A549 (cell line): ENCODE results near the gene MARK1. TPM values are rescaled to one million over a fixed set of nuclear protein-coding genes. Genes with fewer than 3 reads are reported as not detected.

Experiments used
- ATAC-seq, 2 experiments: fragments of 200-7000 bp in 1 of 2; fragments of >200 bp in 1 of 2; cut with Nextera tagmentation in 1 of 2; cut with Tn5 transposase in 1 of 2; 3 replicates each; pipeline versions ENCODE4 v1.8.0 to v1.9.1; 2018 to 2020; ENCODE audit warnings: mild to moderate bottlenecking in 1 of 2, moderate library complexity in 1 of 2
- CTCF ChIA-PET: fragments of 300-600 bp; sonication (Branson Sonifier 250); formaldehyde crosslinking; extraction: SDS; loops from one replicate; lab custom pipeline; 2021; ENCODE audit warnings: antibody characterized with exemption, inconsistent platforms; lab: Yijun Ruan, JAX
- POLR2A ChIA-PET: fragments of 350-600 bp; formaldehyde crosslinking; extraction: SDS; loops from one replicate; lab custom pipeline; 2021; ENCODE audit warnings: antibody characterized with exemption, inconsistent platforms; lab: Yijun Ruan, JAX
- DNase-seq, 2 experiments: peaks; one replicate each; pipeline versions ENCODE4 v3.0.0 to v3.0.0-alpha.2; 2011 to 2016; ENCODE audit warnings: low read depth in 1 of 2, low spot score in 1 of 2
- FAIRE-seq: peaks from 2 replicates; lab custom pipeline; 2011; peaks lifted over from hg19 to GRCh38; lab: Jason Lieb, UNC
- H3K27ac ChIP-seq, 2 experiments: fragments of >200 bp; sonication (Bioruptor Twin); formaldehyde crosslinking; 3 replicates each; pipeline ENCODE4 v1.5.1; 2016 to 2017
- H3K4me1 ChIP-seq: fragments of >200 bp; sonication (Bioruptor Twin); formaldehyde crosslinking; 3 replicates; pipeline ENCODE4 v1.6.1; 2016
- H3K4me2 ChIP-seq: fragments of >200 bp; sonication (Bioruptor Twin); formaldehyde crosslinking; 3 replicates; pipeline ENCODE4 v1.6.1; 2016
- H3K4me3 ChIP-seq: fragments of >200 bp; sonication (Bioruptor Twin); formaldehyde crosslinking; 3 replicates; pipeline ENCODE4 v1.5.1; 2016
- H3K9me3 ChIP-seq: fragments of >200 bp; sonication (Bioruptor Twin); formaldehyde crosslinking; 3 replicates; pipeline ENCODE4 v1.6.1; 2016
- BHLHE40 ChIP-seq: IDR thresholded peaks from 2 replicates; pipeline ENCODE4 v1.6.1; 2012; ENCODE audit warnings: low read depth, low read length, inconsistent platforms
- CHD4 ChIP-seq: fragments of 200-600 bp; sonication (generic); IDR thresholded peaks from 2 replicates; pipeline ENCODE4 v1.6.1; 2016; ENCODE audit warnings: antibody characterized with exemption, mild to moderate bottlenecking, borderline replicate concordance
- E2F6 ChIP-seq: IDR thresholded peaks from 2 replicates; pipeline ENCODE4 v1.6.1; 2012; ENCODE audit warnings: low read depth, borderline replicate concordance
- EHF ChIP-seq: fragments of 250-450 bp; sonication (Bioruptor Pico); IDR thresholded peaks from 2 replicates; pipeline ENCODE4 v1.5.0; 2020; ENCODE audit warnings: mild to moderate bottlenecking
- ESRRA ChIP-seq: fragments of 150-350 bp; IDR thresholded peaks from 2 replicates; pipeline ENCODE4 v1.6.1; 2014; ENCODE audit warnings: mild to moderate bottlenecking, low read length, borderline replicate concordance
- FOSB ChIP-seq: fragments of 250-450 bp; sonication (Bioruptor Pico); IDR thresholded peaks from 2 replicates; pipeline ENCODE4 v1.5.0; 2020; ENCODE audit warnings: mild to moderate bottlenecking, moderate library complexity
- FOXS1 ChIP-seq: fragments of 250-450 bp; sonication (Bioruptor Pico); IDR thresholded peaks from 2 replicates; pipeline ENCODE4 v1.5.0; 2020; ENCODE audit warnings: mild to moderate bottlenecking, moderate library complexity
- HEYL ChIP-seq: fragments of 250-450 bp; sonication (Bioruptor Pico); IDR thresholded peaks from 2 replicates; pipeline ENCODE4 v1.8.0; 2021; ENCODE audit warnings: mild to moderate bottlenecking, moderate library complexity
- JUN ChIP-seq, 2 experiments: fragments of >200 bp; sonication (Bioruptor Twin); formaldehyde crosslinking; IDR thresholded peaks; 2 replicates in 1 of 2; 3 replicates in 1 of 2; pipeline ENCODE4 v1.6.1; 2016 to 2017
- KDM5A ChIP-seq: fragments of 200-600 bp; sonication (generic); IDR thresholded peaks from 2 replicates; pipeline ENCODE4 v1.6.1; 2016; ENCODE audit warnings: antibody characterized with exemption, mild to moderate bottlenecking
- MAFK ChIP-seq: fragments of 450-650 bp; IDR thresholded peaks from 2 replicates; pipeline ENCODE4 v1.6.1; 2014; ENCODE audit not compliant: partially characterized antibody
- POLR2AphosphoS2 ChIP-seq: conservative IDR thresholded peaks from 2 replicates; pipeline ENCODE4 v1.6.1; 2012; ENCODE audit warnings: low read length, improper control_type of control experiment, inconsistent platforms
- RAD21 ChIP-seq, 2 experiments: fragments of >200 bp in 1 of 2; sonication (Bioruptor Twin) in 1 of 2; formaldehyde crosslinking in 1 of 2; IDR thresholded peaks in 1 of 2; conservative IDR thresholded peaks in 1 of 2; 2 replicates in 1 of 2; 3 replicates in 1 of 2; pipeline ENCODE4 v1.6.1; 2012 to 2018; ENCODE audit warnings: inconsistent platforms in 1 of 2
- RFX5 ChIP-seq: fragments of 450-650 bp; IDR thresholded peaks from 2 replicates; pipeline ENCODE4 v1.7.1; 2014; ENCODE audit warnings: antibody characterized with exemption, mild to moderate bottlenecking, moderate library complexity
- SMC3 ChIP-seq: fragments of >200 bp; sonication (Bioruptor Twin); formaldehyde crosslinking; IDR thresholded peaks from 3 replicates; pipeline ENCODE4 v1.6.1; 2018; ENCODE audit warnings: inconsistent platforms
- SREBF2 ChIP-seq: fragments of 450-650 bp; IDR thresholded peaks from 2 replicates; pipeline ENCODE4 v1.6.1; 2014; ENCODE audit warnings: mild to moderate bottlenecking, moderate library complexity
- ZC3H11A ChIP-seq: fragments of 450-650 bp; IDR thresholded peaks from 2 replicates; pipeline ENCODE4 v1.6.1; 2014; ENCODE audit warnings: antibody characterized with exemption, mild to moderate bottlenecking
- ZNF302 ChIP-seq: fragments of 250-450 bp; sonication (Bioruptor Pico); IDR thresholded peaks from 2 replicates; pipeline ENCODE4 v1.9.0; 2021; ENCODE audit warnings: inconsistent platforms, mild to moderate bottlenecking, moderate library complexity
- WGBS: methylation state at CpG from one replicate; pipeline ENCODE4 v1.1.6; 2017; ENCODE audit errors: missing lambda C conversion rate; 5-methylcytosine and 5-hydroxymethylcytosine counted together
- polyA plus RNA-seq, 4 experiments: library from polyadenylated mRNA; depleted of rRNA in 3 of 4; stranded (reverse); fragments of >200 nt; fragmentation: RNase III in 1 of 4; extraction: RNeasy Plus Mini Kit Qiagen cat#74134 plus additional on column Dnase treatment in 1 of 4; gene quantifications; 2 replicates in 3 of 4; 3 replicates in 1 of 4; pipeline ENCODE4 v1.2.3, GENCODE V29; 2011 to 2017
- TF ChIP-seq, protein P1 (sequence below): fragments of 450-650 bp; IDR thresholded peaks from 2 replicates; pipeline ENCODE4 v1.6.1; 2014; ENCODE audit warnings: antibody characterized with exemption
- TF ChIP-seq, protein P2 (sequence below): fragments of 200-600 bp; sonication (generic); IDR thresholded peaks from 2 replicates; pipeline ENCODE4 v1.6.1; 2016; ENCODE audit warnings: antibody characterized with exemption, mild to moderate bottlenecking, moderate library complexity
- TF ChIP-seq, protein P3 (sequence below): fragments of 250-450 bp; sonication (Bioruptor Pico); IDR thresholded peaks from 2 replicates; pipeline ENCODE4 v1.5.0; 2021; ENCODE audit warnings: mild to moderate bottlenecking, moderate library complexity, borderline replicate concordance
- TF ChIP-seq, protein P4 (sequence below): IDR thresholded peaks from 2 replicates; pipeline ENCODE4 v1.6.1; 2012
- TF ChIP-seq, protein P5 (sequence below): IDR thresholded peaks from 2 replicates; pipeline ENCODE4 v1.6.1; 2012

Gene MARK1
- polyA plus RNA-seq, 2 of the 4 experiments (the other 2 are of a cell fraction): 0.03 to 0.05 TPM

DNA sequence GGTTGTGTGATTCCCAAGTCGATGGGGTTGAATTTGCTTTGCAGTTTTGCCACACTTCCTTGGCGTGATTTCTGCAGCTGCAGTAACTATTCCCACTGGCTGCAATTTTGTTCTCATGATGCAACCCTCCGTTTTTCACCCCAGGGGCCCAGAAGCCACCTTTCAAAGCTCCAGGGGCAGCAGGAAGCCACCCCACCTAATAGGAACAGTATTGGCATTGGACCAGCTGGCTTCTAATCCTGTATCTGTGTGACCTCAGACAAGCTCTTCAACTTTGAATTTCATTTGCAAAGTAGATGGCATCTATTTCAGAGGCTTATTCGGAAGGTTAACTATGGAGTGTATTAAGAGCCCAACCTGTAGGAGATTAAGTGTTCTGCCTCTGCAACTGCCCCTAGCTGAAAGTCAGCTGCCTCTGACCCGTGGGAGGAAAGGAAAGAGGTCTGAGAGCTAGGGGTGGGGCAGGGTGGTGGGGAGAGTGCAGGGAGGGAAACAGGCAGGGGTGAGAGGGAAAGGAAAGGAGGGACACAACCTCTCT is 174.9 kb downstream of the MARK1 start:
- DNase-seq: no peak
- WGBS: 37% methylated on average over 5 of the region's 5 CpGs
- POLR2A ChIA-PET: no interaction called here
- Histone ChIP-seq H3K27ac (no peak overlapping the region), H3K4me2 (no peak overlapping the region), H3K9me3 (0 out of 3 replicates have a peak, but pooled peaks cover 4% of the 10 kb centered on the region), H3K4me1 (peaks cover 9% of the 10 kb centered on the region), H3K4me3 (no peak overlapping the region)
- CTCF ChIA-PET: interaction anchor here (0.8 to 5.9 kb wide), 4 partner anchors 12 to 73 kb away, joined by 3 to 20 read pairs (median 7); no protein-coding TSS in a partner anchor
- FAIRE-seq: no peak
- no peak for TF ChIP-seq HEYL (CRISPR knock-in tag)
- TF ChIP-seq FOSB (CRISPR knock-in tag): no peak
- TF ChIP-seq KDM5A: no peak
- TF ChIP-seq, protein P1, sequence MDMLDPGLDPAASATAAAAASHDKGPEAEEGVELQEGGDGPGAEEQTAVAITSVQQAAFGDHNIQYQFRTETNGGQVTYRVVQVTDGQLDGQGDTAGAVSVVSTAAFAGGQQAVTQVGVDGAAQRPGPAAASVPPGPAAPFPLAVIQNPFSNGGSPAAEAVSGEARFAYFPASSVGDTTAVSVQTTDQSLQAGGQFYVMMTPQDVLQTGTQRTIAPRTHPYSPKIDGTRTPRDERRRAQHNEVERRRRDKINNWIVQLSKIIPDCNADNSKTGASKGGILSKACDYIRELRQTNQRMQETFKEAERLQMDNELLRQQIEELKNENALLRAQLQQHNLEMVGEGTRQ: no peak
- no peak for TF ChIP-seq RAD21 (conservative IDR thresholded peaks at IDR 0.05 in 1 of 2, IDR thresholded peaks at IDR 0.05 in 1 of 2)
- no peak for TF ChIP-seq ESRRA
- no peak for TF ChIP-seq POLR2AphosphoS2
- TF ChIP-seq, protein P2, sequence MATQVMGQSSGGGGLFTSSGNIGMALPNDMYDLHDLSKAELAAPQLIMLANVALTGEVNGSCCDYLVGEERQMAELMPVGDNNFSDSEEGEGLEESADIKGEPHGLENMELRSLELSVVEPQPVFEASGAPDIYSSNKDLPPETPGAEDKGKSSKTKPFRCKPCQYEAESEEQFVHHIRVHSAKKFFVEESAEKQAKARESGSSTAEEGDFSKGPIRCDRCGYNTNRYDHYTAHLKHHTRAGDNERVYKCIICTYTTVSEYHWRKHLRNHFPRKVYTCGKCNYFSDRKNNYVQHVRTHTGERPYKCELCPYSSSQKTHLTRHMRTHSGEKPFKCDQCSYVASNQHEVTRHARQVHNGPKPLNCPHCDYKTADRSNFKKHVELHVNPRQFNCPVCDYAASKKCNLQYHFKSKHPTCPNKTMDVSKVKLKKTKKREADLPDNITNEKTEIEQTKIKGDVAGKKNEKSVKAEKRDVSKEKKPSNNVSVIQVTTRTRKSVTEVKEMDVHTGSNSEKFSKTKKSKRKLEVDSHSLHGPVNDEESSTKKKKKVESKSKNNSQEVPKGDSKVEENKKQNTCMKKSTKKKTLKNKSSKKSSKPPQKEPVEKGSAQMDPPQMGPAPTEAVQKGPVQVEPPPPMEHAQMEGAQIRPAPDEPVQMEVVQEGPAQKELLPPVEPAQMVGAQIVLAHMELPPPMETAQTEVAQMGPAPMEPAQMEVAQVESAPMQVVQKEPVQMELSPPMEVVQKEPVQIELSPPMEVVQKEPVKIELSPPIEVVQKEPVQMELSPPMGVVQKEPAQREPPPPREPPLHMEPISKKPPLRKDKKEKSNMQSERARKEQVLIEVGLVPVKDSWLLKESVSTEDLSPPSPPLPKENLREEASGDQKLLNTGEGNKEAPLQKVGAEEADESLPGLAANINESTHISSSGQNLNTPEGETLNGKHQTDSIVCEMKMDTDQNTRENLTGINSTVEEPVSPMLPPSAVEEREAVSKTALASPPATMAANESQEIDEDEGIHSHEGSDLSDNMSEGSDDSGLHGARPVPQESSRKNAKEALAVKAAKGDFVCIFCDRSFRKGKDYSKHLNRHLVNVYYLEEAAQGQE: no peak
- TF ChIP-seq EHF (CRISPR knock-in tag): no peak
- no peak for TF ChIP-seq JUN (IDR thresholded peaks at IDR 0.05)
- no peak for TF ChIP-seq CHD4
- no peak for TF ChIP-seq SMC3
- TF ChIP-seq, protein P3, sequence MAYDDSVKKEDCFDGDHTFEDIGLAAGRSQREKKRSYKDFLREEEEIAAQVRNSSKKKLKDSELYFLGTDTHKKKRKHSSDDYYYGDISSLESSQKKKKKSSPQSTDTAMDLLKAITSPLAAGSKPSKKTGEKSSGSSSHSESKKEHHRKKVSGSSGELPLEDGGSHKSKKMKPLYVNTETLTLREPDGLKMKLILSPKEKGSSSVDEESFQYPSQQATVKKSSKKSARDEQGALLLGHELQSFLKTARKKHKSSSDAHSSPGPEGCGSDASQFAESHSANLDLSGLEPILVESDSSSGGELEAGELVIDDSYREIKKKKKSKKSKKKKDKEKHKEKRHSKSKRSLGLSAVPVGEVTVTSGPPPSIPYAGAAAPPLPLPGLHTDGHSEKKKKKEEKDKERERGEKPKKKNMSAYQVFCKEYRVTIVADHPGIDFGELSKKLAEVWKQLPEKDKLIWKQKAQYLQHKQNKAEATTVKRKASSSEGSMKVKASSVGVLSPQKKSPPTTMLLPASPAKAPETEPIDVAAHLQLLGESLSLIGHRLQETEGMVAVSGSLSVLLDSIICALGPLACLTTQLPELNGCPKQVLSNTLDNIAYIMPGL: no peak
- no peak for TF ChIP-seq SREBF2
- TF ChIP-seq, protein P4, sequence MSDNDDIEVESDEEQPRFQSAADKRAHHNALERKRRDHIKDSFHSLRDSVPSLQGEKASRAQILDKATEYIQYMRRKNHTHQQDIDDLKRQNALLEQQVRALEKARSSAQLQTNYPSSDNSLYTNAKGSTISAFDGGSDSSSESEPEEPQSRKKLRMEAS: no peak
- TF ChIP-seq MAFK: no peak
- no peak for ATAC-seq

- H3K4me2 ChIP-seq: no peak overlapping the region
- ChIA-PET POLR2A (no interaction called here), CTCF (interaction anchor here (0.8 to 5.9 kb wide), 4 partner anchors 12 to 73 kb away, joined by 3 to 20 read pairs (median 7); no protein-coding TSS in a partner anchor)
- no peak for ATAC-seq
- FAIRE-seq: no peak
- TF ChIP-seq EHF (CRISPR knock-in tag) (no peak), BHLHE40 (no peak), ZC3H11A (no peak), FOXS1 (CRISPR knock-in tag) (no peak), RFX5 (no peak), E2F6 (no peak), ZNF302 (CRISPR knock-in tag) (no peak), SMC3 (no peak)
- TF ChIP-seq, protein P2: no peak
- TF ChIP-seq, protein P5, sequence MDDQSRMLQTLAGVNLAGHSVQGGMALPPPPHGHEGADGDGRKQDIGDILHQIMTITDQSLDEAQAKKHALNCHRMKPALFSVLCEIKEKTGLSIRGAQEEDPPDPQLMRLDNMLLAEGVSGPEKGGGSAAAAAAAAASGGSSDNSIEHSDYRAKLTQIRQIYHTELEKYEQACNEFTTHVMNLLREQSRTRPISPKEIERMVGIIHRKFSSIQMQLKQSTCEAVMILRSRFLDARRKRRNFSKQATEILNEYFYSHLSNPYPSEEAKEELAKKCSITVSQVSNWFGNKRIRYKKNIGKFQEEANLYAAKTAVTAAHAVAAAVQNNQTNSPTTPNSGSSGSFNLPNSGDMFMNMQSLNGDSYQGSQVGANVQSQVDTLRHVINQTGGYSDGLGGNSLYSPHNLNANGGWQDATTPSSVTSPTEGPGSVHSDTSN: no peak
- 74% methylated on average over 4 of the region's 4 CpGs for WGBS
- H3K27ac ChIP-seq: no peak overlapping the region
- peaks cover 7% of the 10 kb centered on the region for H3K4me1 ChIP-seq
- no peak for DNase-seq
- 0 out of 3 replicates have a peak, but pooled peaks cover 4% of the 10 kb centered on the region for H3K9me3 ChIP-seq
- no peak overlapping the region for H3K4me3 ChIP-seq
These were observed 175.4 kb downstream of the MARK1 start for GRCh38 chr1:220703305-220703704.
